HEK293 (cell line): ENCODE measurements around the gene SEC22C.

Experiments used
- CTCF ChIA-PET: fragments of 350-600 bp; formaldehyde crosslinking; extraction: SDS; loops from one replicate; lab custom pipeline; 2021; ENCODE audit warnings: antibody characterized with exemption; lab: Yijun Ruan, JAX
- POLR2A ChIA-PET: fragments of 300-600 bp; formaldehyde crosslinking; extraction: SDS; loops from one replicate; lab custom pipeline; 2020; ENCODE audit warnings: antibody characterized with exemption, inconsistent platforms; lab: Yijun Ruan, JAX
- H3K27ac ChIP-seq: fragments of 200-500 bp; sonication (Bioruptor generic); 2 replicates; pipeline ENCODE4 v1.5.1; 2014; ENCODE audit warnings: low read depth, low read length, control low read depth, inconsistent platforms; ENCODE audit errors: extremely low read depth
- H3K36me3 ChIP-seq, 2 experiments: fragments of 200-500 bp in 1 of 2; sonication (Bioruptor generic) in 1 of 2; 1 replicate in 1 of 2; 2 replicates in 1 of 2; pipeline ENCODE4 v1.5.1; 2014 to 2017; ENCODE audit warnings: inconsistent platforms in 2 of 2, low read length in 2 of 2; ENCODE audit not compliant: control insufficient read depth in 2 of 2, insufficient read depth in 1 of 2
- H3K4me1 ChIP-seq: fragments of 200-500 bp; sonication (Bioruptor generic); 2 replicates; pipeline ENCODE4 v1.5.1; 2014; ENCODE audit warnings: mild to moderate bottlenecking, low read length, inconsistent platforms; ENCODE audit not compliant: control insufficient read depth, insufficient read depth
- H3K4me3 ChIP-seq: 2 replicates; pipeline ENCODE4 v1.5.1; 2011; ENCODE audit warnings: low read depth, mild to moderate bottlenecking, control low read depth, low read length, moderate library complexity
- H3K9me3 ChIP-seq: fragments of 200-500 bp; sonication (Bioruptor generic); 2 replicates; pipeline ENCODE4 v1.5.1; 2014; ENCODE audit warnings: low read depth, low read length, inconsistent platforms; ENCODE audit not compliant: control insufficient read depth, insufficient read depth
- ATF2 ChIP-seq: fragments of 450-650 bp; formaldehyde crosslinking; IDR thresholded peaks from 2 replicates; pipeline ENCODE4 v1.5.1; 2016; ENCODE audit warnings: missing biosample characterization, missing genetic modification characterization, low read depth
- GLIS2 ChIP-seq: fragments of 450-650 bp; formaldehyde crosslinking; IDR thresholded peaks from 2 replicates; pipeline ENCODE4 v1.5.1; 2016; ENCODE audit warnings: missing biosample characterization, missing genetic modification characterization
- PATZ1 ChIP-seq: fragments of 450-650 bp; formaldehyde crosslinking; IDR thresholded peaks from 2 replicates; pipeline ENCODE4 v1.5.1; 2016; ENCODE audit warnings: missing biosample characterization, missing genetic modification characterization
- PRDM4 ChIP-seq: fragments of 450-650 bp; formaldehyde crosslinking; IDR thresholded peaks from 2 replicates; pipeline ENCODE4 v1.5.1; 2017; ENCODE audit warnings: missing biosample characterization, missing genetic modification characterization
- TRIM28 ChIP-seq: IDR thresholded peaks from 2 replicates; pipeline ENCODE4 v1.6.1; 2011; ENCODE audit warnings: low read length, control low read depth, borderline replicate concordance
- ZBTB48 ChIP-seq: fragments of 450-650 bp; formaldehyde crosslinking; IDR thresholded peaks from 2 replicates; pipeline ENCODE4 v1.5.1; 2016; ENCODE audit warnings: missing biosample characterization, missing genetic modification characterization
- ZBTB6 ChIP-seq: fragments of 450-650 bp; formaldehyde crosslinking; IDR thresholded peaks from 2 replicates; pipeline ENCODE4 v1.5.1; 2017; ENCODE audit warnings: missing biosample characterization, missing genetic modification characterization
- ZNF10 ChIP-seq: fragments of 450-650 bp; formaldehyde crosslinking; IDR thresholded peaks from 2 replicates; pipeline ENCODE4 v1.5.1; 2017; ENCODE audit warnings: missing biosample characterization, missing genetic modification characterization
- ZNF133 ChIP-seq: fragments of 450-650 bp; formaldehyde crosslinking; IDR thresholded peaks from 2 replicates; pipeline ENCODE4 v1.5.1; 2016; ENCODE audit warnings: missing biosample characterization, missing genetic modification characterization
- ZNF266 ChIP-seq: fragments of 450-650 bp; formaldehyde crosslinking; IDR thresholded peaks from 2 replicates; pipeline ENCODE4 v1.5.1; 2016; ENCODE audit warnings: missing biosample characterization, missing genetic modification characterization, low read depth
- ZNF280D ChIP-seq: fragments of 450-650 bp; formaldehyde crosslinking; IDR thresholded peaks from 2 replicates; pipeline ENCODE4 v1.5.1; 2016; ENCODE audit warnings: missing biosample characterization, missing genetic modification characterization
- ZNF488 ChIP-seq: fragments of 450-650 bp; formaldehyde crosslinking; IDR thresholded peaks from 2 replicates; pipeline ENCODE4 v1.5.1; 2016; ENCODE audit warnings: missing biosample characterization, missing genetic modification characterization
- ZNF544 ChIP-seq: fragments of 450-650 bp; formaldehyde crosslinking; IDR thresholded peaks from 2 replicates; pipeline ENCODE4 v1.5.0; 2017; ENCODE audit warnings: missing biosample characterization, missing genetic modification characterization
- ZNF596 ChIP-seq: fragments of 450-650 bp; IDR thresholded peaks from 2 replicates; pipeline ENCODE4 v1.5.0; 2018; ENCODE audit warnings: missing biosample characterization, mild to moderate bottlenecking, missing genetic modification characterization, moderate library complexity
- ZNF600 ChIP-seq: fragments of 450-650 bp; formaldehyde crosslinking; IDR thresholded peaks from 2 replicates; pipeline ENCODE4 v1.5.1; 2016; ENCODE audit warnings: missing biosample characterization, missing genetic modification characterization
- ZNF639 ChIP-seq: fragments of 450-650 bp; formaldehyde crosslinking; IDR thresholded peaks from 2 replicates; pipeline ENCODE4 v1.5.1; 2016; ENCODE audit warnings: missing biosample characterization, missing genetic modification characterization
- ZNF658 ChIP-seq: fragments of 450-650 bp; formaldehyde crosslinking; IDR thresholded peaks from 2 replicates; pipeline ENCODE4; 2016; ENCODE audit warnings: missing biosample characterization, missing genetic modification characterization
- ZNF670 ChIP-seq: fragments of 450-650 bp; formaldehyde crosslinking; IDR thresholded peaks from 2 replicates; pipeline ENCODE4 v1.5.1; 2016; ENCODE audit warnings: missing biosample characterization, missing genetic modification characterization, low read depth
- ZNF791 ChIP-seq: fragments of 450-650 bp; formaldehyde crosslinking; IDR thresholded peaks from 2 replicates; pipeline ENCODE4 v1.5.1; 2016; ENCODE audit warnings: missing biosample characterization, missing genetic modification characterization
- ZSCAN4 ChIP-seq: fragments of 450-650 bp; formaldehyde crosslinking; IDR thresholded peaks from 2 replicates; pipeline ENCODE4 v1.5.1; 2017; ENCODE audit warnings: missing biosample characterization, missing genetic modification characterization

SEC22C gene

GRCh38 chr3:42600111-42600957 is 18.6 kb upstream of the SEC22C start, which contains the start of gene NKTR:
NKTR (plus strand) TSS chr3:42600686; CDS start chr3:42601007, 321 bp downstream.
- H3K4me3 ChIP-seq, result peak within 1 kb of the TSS; percentile 93
- POLR2A ChIA-PET, result interaction anchor here (0.6 to 2.7 kb wide), 14 partner anchors 8 to 274 kb away, joined by 3 to 60 read pairs (median 4); partner anchors contain the start of genes SEC22C and SS18L2
- H3K4me1 ChIP-seq, result no peaks in the 10 kb centered on the region
- peaks cover 10 to 34% of the 10 kb centered on the region in 2 experiments; a peak in 2 of 3 replicates for H3K36me3 ChIP-seq
- H3K27ac ChIP-seq, result peak within 1 kb of the TSS; percentile 75
- H3K9me3 ChIP-seq, result no peaks in the 10 kb centered on the region
- CTCF ChIA-PET, result interaction anchor here (1.3 kb wide), 1 partner anchor 10 kb away, joined by 3 read pairs; the partner anchor contains the start of gene SS18L2
- no peak; the same call in 1 of the 2 replicates for TF ChIP-seq ZBTB6 (tag by site-specific recombination)
- no peak for TF ChIP-seq ZNF658 (tag by site-specific recombination)
- no peak for TF ChIP-seq ATF2 (tag by site-specific recombination)
- peak; percentile 100 for TF ChIP-seq PATZ1 (tag by site-specific recombination)
- TF ChIP-seq ZNF600 (tag by site-specific recombination), result peak; percentile 96
- TF ChIP-seq ZNF10 (tag by site-specific recombination), result no peak
- no peak for TF ChIP-seq ZSCAN4 (tag by site-specific recombination)
- TF ChIP-seq ZNF544 (tag by site-specific recombination), result no peak
- TF ChIP-seq ZNF639, result no peak
- no peak for TF ChIP-seq ZNF280D (tag by site-specific recombination)
- TF ChIP-seq ZNF791, result no peak
- TF ChIP-seq ZNF488, result no peak
- no peak for TF ChIP-seq ZNF596 (tag by site-specific recombination)
- 0 out of 2 replicates have a peak, but pooled peaks have one; percentile 18 for TF ChIP-seq ZBTB48 (tag by site-specific recombination)
- no peak for TF ChIP-seq TRIM28
- TF ChIP-seq PRDM4 (tag by site-specific recombination), result no peak
- no peak for TF ChIP-seq ZNF133
- TF ChIP-seq ZNF670 (tag by site-specific recombination), result no peak
- no peak for TF ChIP-seq ZNF266
- TF ChIP-seq GLIS2 (tag by site-specific recombination), result peak; percentile 98
